ENCODE measurements around the gene UCMA. TPM values are rescaled to one million over a fixed set of nuclear protein-coding genes. Genes with fewer than 3 reads are reported as not detected.

The UCMA gene
- total RNA-seq, 2 experiments from 2014 or later, result not detected

DNA sequence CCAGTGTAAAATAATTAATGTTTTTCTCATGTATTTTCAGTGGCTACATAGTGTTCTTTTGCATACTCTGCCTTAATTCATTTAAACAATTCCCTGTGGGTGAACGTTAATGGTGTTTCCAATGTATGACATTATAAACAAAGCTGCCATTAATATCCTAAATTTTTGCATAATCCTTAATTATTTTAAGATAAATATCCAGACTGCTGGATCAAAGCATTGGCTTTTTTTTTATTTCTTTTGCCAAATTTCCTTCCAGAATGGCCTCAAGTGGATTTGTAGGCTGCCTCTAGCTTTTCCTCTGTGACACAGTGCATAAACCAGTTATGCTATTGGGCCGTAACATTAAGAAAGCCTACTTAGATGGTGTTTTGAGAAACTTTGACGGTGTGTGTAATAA lies 43.4 kb downstream of the UCMA start:
- Mint-ChIP-seq H3K27me3 (no peaks in the 10 kb centered on the region), H3K9me3 (no peaks in the 10 kb centered on the region), H3K27ac (no peak overlapping the region), H3K4me1 (no peaks in the 10 kb centered on the region), H3K4me3 (no peak overlapping the region), H3K36me3 (peaks cover 30% of the 10 kb centered on the region)
- DNase-seq (no peak), ATAC-seq (ENCODE audit: low read depth) (no peak)
- POLR2A ChIA-PET, result no interaction called here

DNA sequence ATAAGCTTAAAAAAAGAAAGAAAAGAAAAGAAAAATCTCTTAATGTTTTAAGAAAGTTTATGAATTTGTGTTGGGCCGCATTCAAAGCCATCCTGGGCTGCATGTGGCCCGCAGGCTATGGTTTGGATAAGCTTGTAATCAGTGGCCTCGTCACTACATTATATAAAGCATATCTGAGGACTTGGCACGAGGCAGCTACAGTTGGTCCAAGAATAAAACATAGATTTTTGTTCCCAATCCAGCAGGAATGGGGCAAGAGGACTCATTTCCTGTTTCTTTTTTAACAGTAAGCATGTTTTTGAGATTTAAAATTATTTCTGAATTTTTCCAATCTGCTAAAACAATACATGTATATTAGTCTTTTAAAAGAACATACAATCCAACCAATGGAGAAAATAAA lies 44.2 kb downstream of the UCMA start:
- DNase-seq (no peak), ATAC-seq (ENCODE audit: low read depth) (no peak)
- POLR2A ChIA-PET, result no interaction called here
- peaks cover 35% of the 10 kb centered on the region for H3K36me3 Mint-ChIP-seq
- H3K27ac Mint-ChIP-seq, result no peak overlapping the region
- H3K4me3 Mint-ChIP-seq, result no peak overlapping the region
- no peaks in the 10 kb centered on the region for H3K27me3 Mint-ChIP-seq
- H3K4me1 Mint-ChIP-seq, result no peaks in the 10 kb centered on the region
- H3K9me3 Mint-ChIP-seq, result no peaks in the 10 kb centered on the region

DNA sequence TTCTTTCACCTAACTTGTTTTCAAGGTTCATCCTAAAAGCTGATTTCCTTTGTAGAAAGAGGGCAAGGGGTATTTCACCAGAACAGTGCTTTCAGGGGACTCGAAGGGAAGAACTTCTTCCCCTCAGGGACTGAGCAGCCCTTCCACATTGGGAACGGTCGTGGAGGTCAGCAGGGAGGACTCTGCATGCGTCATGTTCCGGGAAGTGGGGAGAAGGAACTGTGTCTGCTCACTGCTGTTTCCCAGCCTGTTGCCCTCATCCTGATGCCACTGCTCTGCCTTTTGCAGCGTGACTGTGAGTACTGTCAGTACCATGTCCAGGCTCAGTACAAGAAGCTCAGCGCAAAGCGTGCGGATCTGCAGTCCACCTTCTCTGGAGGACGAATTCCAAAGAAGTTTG lies 45.6 kb downstream of the UCMA start:
- no peaks in the 10 kb centered on the region for H3K27me3 Mint-ChIP-seq
- no peak overlapping the region for H3K4me3 Mint-ChIP-seq
- no peaks in the 10 kb centered on the region for H3K4me1 Mint-ChIP-seq
- no peak overlapping the region for H3K27ac Mint-ChIP-seq
- no peaks in the 10 kb centered on the region for H3K9me3 Mint-ChIP-seq
- POLR2A ChIA-PET, result no interaction called here
- no peak for ATAC-seq (ENCODE audit: low read depth)
- H3K36me3 Mint-ChIP-seq, result peaks cover 46% of the 10 kb centered on the region
- DNase-seq, result no peak

DNA sequence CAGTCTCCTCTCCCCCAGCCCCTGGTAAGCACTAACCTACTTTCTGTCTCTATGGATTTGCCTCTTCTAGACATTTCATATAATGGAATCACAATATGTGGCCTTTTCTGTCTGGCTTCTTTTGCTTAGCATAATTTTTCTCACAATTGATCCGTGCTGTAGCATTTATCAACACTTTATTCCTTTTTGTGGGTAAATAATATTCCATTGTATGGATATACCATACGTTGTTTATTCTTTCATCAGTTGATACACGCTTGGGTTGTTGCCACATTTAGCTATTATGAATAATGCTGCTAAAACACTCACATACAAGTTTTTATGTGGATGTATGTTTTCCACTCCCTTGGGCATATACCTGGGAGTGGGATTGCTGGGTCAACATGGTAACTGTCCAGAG lies 47.0 kb downstream of the UCMA start:
- no peak overlapping the region for H3K27ac Mint-ChIP-seq
- POLR2A ChIA-PET, result no interaction called here
- H3K36me3 Mint-ChIP-seq, result peaks cover 47% of the 10 kb centered on the region
- H3K4me1 Mint-ChIP-seq, result no peaks in the 10 kb centered on the region
- no peaks in the 10 kb centered on the region for H3K27me3 Mint-ChIP-seq
- no peaks in the 10 kb centered on the region for H3K9me3 Mint-ChIP-seq
- ATAC-seq (ENCODE audit: low read depth) (no peak), DNase-seq (no peak)
- no peak overlapping the region for H3K4me3 Mint-ChIP-seq

- no peak for ATAC-seq (ENCODE audit: low read depth)
- no peak overlapping the region for H3K27ac Mint-ChIP-seq
- H3K4me3 Mint-ChIP-seq, result no peak overlapping the region
- peaks cover 53% of the 10 kb centered on the region for H3K36me3 Mint-ChIP-seq
- no peaks in the 10 kb centered on the region for H3K4me1 Mint-ChIP-seq
- POLR2A ChIA-PET, result no interaction called here
- no peaks in the 10 kb centered on the region for H3K9me3 Mint-ChIP-seq
- no peaks in the 10 kb centered on the region for H3K27me3 Mint-ChIP-seq
- no peak for DNase-seq
Observed at GRCh38 chr10:13184730-13185514, 49.3 kb downstream of the UCMA start.

GRCh38 chr10:13184276-13184675 lies 49.9 kb downstream of the UCMA start:
- Mint-ChIP-seq H3K4me1 (no peaks in the 10 kb centered on the region), H3K4me3 (no peak overlapping the region), H3K36me3 (peaks cover 53% of the 10 kb centered on the region), H3K27me3 (no peaks in the 10 kb centered on the region), H3K9me3 (no peaks in the 10 kb centered on the region), H3K27ac (no peak overlapping the region)
- POLR2A ChIA-PET, result no interaction called here
- DNase-seq (no peak), ATAC-seq (ENCODE audit: low read depth) (no peak)

- H3K27ac Mint-ChIP-seq, result no peak overlapping the region
- DNase-seq (no peak), ATAC-seq (ENCODE audit: low read depth) (no peak)
- no peaks in the 10 kb centered on the region for H3K4me1 Mint-ChIP-seq
- H3K4me3 Mint-ChIP-seq, result no peak overlapping the region
- H3K27me3 Mint-ChIP-seq, result no peaks in the 10 kb centered on the region
- POLR2A ChIA-PET, result no interaction called here
- H3K36me3 Mint-ChIP-seq, result peaks cover 52% of the 10 kb centered on the region
- no peaks in the 10 kb centered on the region for H3K9me3 Mint-ChIP-seq
Observed at GRCh38 chr10:13183625-13184024, 50.5 kb downstream of the UCMA start.

- DNase-seq, result no peak
- Mint-ChIP-seq H3K9me3 (no peaks in the 10 kb centered on the region), H3K36me3 (peaks cover 60% of the 10 kb centered on the region), H3K27me3 (no peaks in the 10 kb centered on the region), H3K4me3 (no peak overlapping the region), H3K4me1 (no peaks in the 10 kb centered on the region), H3K27ac (no peak overlapping the region)
- no peak for ATAC-seq (ENCODE audit: low read depth)
- POLR2A ChIA-PET, result no interaction called here
Observed at GRCh38 chr10:13182424-13182823, 51.8 kb downstream of the UCMA start.

DNA sequence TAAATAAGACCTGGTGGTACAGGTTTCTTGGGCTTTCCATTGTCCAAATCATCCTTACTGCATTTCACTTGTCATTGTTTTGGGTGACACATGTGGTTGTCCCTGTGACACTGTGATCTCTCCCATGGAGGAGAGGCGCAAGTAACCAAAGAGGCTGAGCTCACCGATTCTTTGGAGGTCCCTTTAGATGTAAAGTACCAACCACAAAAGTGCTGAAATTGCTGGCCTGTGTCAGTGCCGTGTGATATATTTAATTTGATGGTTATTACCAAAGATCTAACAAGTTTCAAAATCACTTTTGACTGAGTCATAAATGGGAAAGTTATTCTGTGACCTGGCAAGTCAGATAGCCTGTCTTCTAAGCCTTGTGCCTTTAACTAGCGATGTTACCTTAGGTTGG lies 53.4 kb downstream of the UCMA start:
- Mint-ChIP-seq H3K4me1 (no peaks in the 10 kb centered on the region), H3K9me3 (no peaks in the 10 kb centered on the region), H3K27ac (no peak overlapping the region), H3K4me3 (no peak overlapping the region), H3K27me3 (no peaks in the 10 kb centered on the region), H3K36me3 (peaks cover 52% of the 10 kb centered on the region)
- ATAC-seq (ENCODE audit: low read depth), result no peak
- DNase-seq, result no peak
- POLR2A ChIA-PET, result no interaction called here

- no peak overlapping the region for H3K4me3 Mint-ChIP-seq
- ATAC-seq (ENCODE audit: low read depth) (no peak), DNase-seq (no peak)
- H3K27ac Mint-ChIP-seq, result no peak overlapping the region
- H3K4me1 Mint-ChIP-seq, result no peaks in the 10 kb centered on the region
- no peaks in the 10 kb centered on the region for H3K9me3 Mint-ChIP-seq
- peaks cover 41% of the 10 kb centered on the region for H3K36me3 Mint-ChIP-seq
- no peaks in the 10 kb centered on the region for H3K27me3 Mint-ChIP-seq
- POLR2A ChIA-PET, result interaction anchor here (0.6 kb wide), 2 partner anchors 24 to 736 kb away, joined by 3 to 5 read pairs; no protein-coding TSS in a partner anchor
Observed at GRCh38 chr10:13173616-13174015, 60.6 kb downstream of the UCMA start.

Other genes with a start within 250 kb of the UCMA start
- gene CCDC3, start 232.7 kb downstream of the UCMA start, total RNA-seq, result not detected
- 10 to 100 TPM; 95.6 to 98.2 TPM for gene OPTN, start 134.2 kb downstream of the UCMA start, total RNA-seq
- gene MCM10, start 72.8 kb downstream of the UCMA start, total RNA-seq, result 10 to 100 TPM; 40.2 to 45.0 TPM
- gene PHYH, start 65.7 kb upstream of the UCMA start, total RNA-seq, result 10 to 100 TPM; 15.1 to 16.0 TPM
- gene SEPHS1, start 113.9 kb upstream of the UCMA start, total RNA-seq, result 10 to 100 TPM; 40.8 to 43.8 TPM